ENCODE measurements around the gene GABRG3. TPM values are rescaled to one million over a fixed set of nuclear protein-coding genes. Genes with fewer than 3 reads are reported as not detected.

Gene GABRG3
- total and polyA plus RNA-seq, 10 of the 15 experiments (the other 5 are each of a cell fraction or from before 2014, with no cell fraction given) = 0.15 TPM; not detected in 9

DNA sequence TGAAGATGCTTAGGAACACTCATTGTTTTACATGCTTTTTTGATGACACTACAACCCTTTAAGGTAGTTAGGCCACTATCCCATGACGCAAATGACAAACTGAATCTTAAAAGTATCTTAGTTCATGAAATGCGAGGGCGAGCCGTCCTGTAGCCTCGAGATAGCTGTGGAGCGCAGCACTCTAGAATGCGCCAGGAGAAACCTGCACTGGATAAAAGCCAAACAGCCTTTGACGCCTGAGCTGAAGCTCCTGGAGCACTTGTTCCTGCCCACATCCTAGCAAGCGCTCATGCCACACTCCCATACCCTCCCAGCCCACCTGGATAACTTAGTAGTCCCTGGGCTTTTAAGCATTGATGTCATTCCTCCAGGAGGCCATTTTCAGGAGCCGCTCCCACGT lies 516.9 kb downstream of the GABRG3 start:
- ATAC-seq (no peak), FAIRE-seq (no peak), DNase-seq (ENCODE audit: low read depth, low spot score) (no peak)
- no peak overlapping the region for H3K9ac ChIP-seq (ENCODE audit: control insufficient read depth, insufficient read depth, low read length)
- WGBS (ENCODE audit: insufficient coverage, insufficient replicate concordance, low lambda C conversion rate, missing lambda C conversion rate) = 56% methylated on average over 11 of the region's 11 CpGs
- H3K4me1 ChIP-seq (ENCODE audit: control insufficient read depth, insufficient read depth, low read length) = no peaks in the 10 kb centered on the region
- ChIA-PET RAD21 (ENCODE audit: unreplicated experiment) (no interaction called here), SMC1A (ENCODE audit: uncharacterized antibody, unreplicated experiment) (no interaction called here), POLR2A (no interaction called here), CTCF (no interaction called here)
- no peak overlapping the region for H2AFZ ChIP-seq (ENCODE audit: control insufficient read depth, low read depth, low read length)
- no peak overlapping the region for H3K4me2 ChIP-seq (ENCODE audit: control insufficient read depth, insufficient read depth)
- no peak overlapping the region for H3K27ac ChIP-seq (ENCODE audit: control insufficient read depth, insufficient read depth)
- no peaks in the 10 kb centered on the region for H3K27me3 ChIP-seq (replicated peaks in 1 of 2; ENCODE audit: control insufficient read depth in 2 of 2, insufficient read depth in 2 of 2, low read length in 1 of 2)
- no peaks in the 10 kb centered on the region; the same call in 2 of the 3 replicates for H3K9me3 ChIP-seq (replicated peaks; ENCODE audit: control insufficient read depth, insufficient read depth, low read length)
- H3K36me3 ChIP-seq (ENCODE audit: control insufficient read depth in 2 of 2, insufficient read depth in 2 of 2, low read length in 1 of 2) = no peaks in the 10 kb centered on the region
- TF ChIP-seq, protein P1, sequence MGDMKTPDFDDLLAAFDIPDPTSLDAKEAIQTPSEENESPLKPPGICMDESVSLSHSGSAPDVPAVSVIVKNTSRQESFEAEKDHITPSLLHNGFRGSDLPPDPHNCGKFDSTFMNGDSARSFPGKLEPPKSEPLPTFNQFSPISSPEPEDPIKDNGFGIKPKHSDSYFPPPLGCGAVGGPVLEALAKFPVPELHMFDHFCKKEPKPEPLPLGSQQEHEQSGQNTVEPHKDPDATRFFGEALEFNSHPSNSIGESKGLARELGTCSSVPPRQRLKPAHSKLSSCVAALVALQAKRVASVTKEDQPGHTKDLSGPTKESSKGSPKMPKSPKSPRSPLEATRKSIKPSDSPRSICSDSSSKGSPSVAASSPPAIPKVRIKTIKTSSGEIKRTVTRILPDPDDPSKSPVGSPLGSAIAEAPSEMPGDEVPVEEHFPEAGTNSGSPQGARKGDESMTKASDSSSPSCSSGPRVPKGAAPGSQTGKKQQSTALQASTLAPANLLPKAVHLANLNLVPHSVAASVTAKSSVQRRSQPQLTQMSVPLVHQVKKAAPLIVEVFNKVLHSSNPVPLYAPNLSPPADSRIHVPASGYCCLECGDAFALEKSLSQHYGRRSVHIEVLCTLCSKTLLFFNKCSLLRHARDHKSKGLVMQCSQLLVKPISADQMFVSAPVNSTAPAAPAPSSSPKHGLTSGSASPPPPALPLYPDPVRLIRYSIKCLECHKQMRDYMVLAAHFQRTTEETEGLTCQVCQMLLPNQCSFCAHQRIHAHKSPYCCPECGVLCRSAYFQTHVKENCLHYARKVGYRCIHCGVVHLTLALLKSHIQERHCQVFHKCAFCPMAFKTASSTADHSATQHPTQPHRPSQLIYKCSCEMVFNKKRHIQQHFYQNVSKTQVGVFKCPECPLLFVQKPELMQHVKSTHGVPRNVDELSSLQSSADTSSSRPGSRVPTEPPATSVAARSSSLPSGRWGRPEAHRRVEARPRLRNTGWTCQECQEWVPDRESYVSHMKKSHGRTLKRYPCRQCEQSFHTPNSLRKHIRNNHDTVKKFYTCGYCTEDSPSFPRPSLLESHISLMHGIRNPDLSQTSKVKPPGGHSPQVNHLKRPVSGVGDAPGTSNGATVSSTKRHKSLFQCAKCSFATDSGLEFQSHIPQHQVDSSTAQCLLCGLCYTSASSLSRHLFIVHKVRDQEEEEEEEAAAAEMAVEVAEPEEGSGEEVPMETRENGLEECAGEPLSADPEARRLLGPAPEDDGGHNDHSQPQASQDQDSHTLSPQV (IDR thresholded peaks at IDR 0.05) = no peak
- TF ChIP-seq SMC3 (IDR thresholded peaks at IDR 0.05; ENCODE audit: borderline replicate concordance, low read length) (no peak), BMI1 (IDR thresholded peaks at IDR 0.05; ENCODE audit: borderline replicate concordance) (no peak), SUZ12 (IDR thresholded peaks at IDR 0.05; ENCODE audit: unreplicated experiment) (no peak), TCF7 (IDR thresholded peaks at IDR 0.05; ENCODE audit: borderline replicate concordance) (no peak), MXI1 (IDR thresholded peaks at IDR 0.05; ENCODE audit: low read depth, low read length) (no peak), SIN3A (IDR thresholded peaks at IDR 0.05; ENCODE audit: low read depth, low read length) (no peak)
- intact Hi-C loops (cut with micrococcal nuclease; ENCODE audit: unreplicated experiment) = no loop called here
- no TSS peak for BruUV-seq (replicated peaks)
- in situ Hi-C loops (cut with MboI) = no loop called here
- H3K79me2 ChIP-seq (ENCODE audit: control insufficient read depth, insufficient read depth, low read length) = no peaks in the 10 kb centered on the region
- no peak overlapping the region for H3K4me3 ChIP-seq
- no peaks in the 10 kb centered on the region for H4K20me1 ChIP-seq (ENCODE audit: control insufficient read depth, insufficient read depth)
